Neural cell (in vitro differentiated cells): ENCODE data around the gene CETP.

Source experiments
- CTCF ChIP-seq: fragments of 450-650 bp; IDR thresholded peaks from 2 replicates; pipeline ENCODE4 v1.5.1; 2014; ENCODE audit warnings: antibody characterized with exemption, mild to moderate bottlenecking, moderate library complexity; ENCODE audit not compliant: poor library complexity, severe bottlenecking
- EP300 ChIP-seq: fragments of 450-650 bp; conservative IDR thresholded peaks from 2 replicates; pipeline ENCODE4 v1.6.1; 2014; ENCODE audit warnings: antibody characterized with exemption, mild to moderate bottlenecking, moderate library complexity; ENCODE audit not compliant: poor library complexity, severe bottlenecking
- POLR2AphosphoS5 ChIP-seq: IDR thresholded peaks from 2 replicates; pipeline ENCODE4 v1.6.1; 2012
- RAD21 ChIP-seq: fragments of 450-650 bp; conservative IDR thresholded peaks from 2 replicates; pipeline ENCODE4 v1.6.1; 2014; ENCODE audit warnings: antibody characterized with exemption, mild to moderate bottlenecking, moderate library complexity
- REST ChIP-seq: IDR thresholded peaks from 2 replicates; pipeline ENCODE4 v1.6.1; 2012; ENCODE audit warnings: borderline replicate concordance
- TAF1 ChIP-seq: IDR thresholded peaks from 2 replicates; pipeline ENCODE4 v1.6.1; 2012; ENCODE audit warnings: low read depth

GRCh38 chr16:56974549-56975300, 13.0 kb downstream of the CETP start:
- TF ChIP-seq CTCF: no peak
- no peak for TF ChIP-seq TAF1
- no peak for TF ChIP-seq EP300
- TF ChIP-seq RAD21: no peak
- TF ChIP-seq REST: no peak
- no peak for TF ChIP-seq POLR2AphosphoS5
